Measurements from ENCODE around the gene PRPF31.

GRCh38 chr19:54160854-54161253 lies 45.3 kb downstream of the PRPF31 start:
- TF ChIP-seq YY1 (IDR thresholded peaks at IDR 0.05; ENCODE audit: insufficient read depth, insufficient replicate concordance, low read depth, low read length) (no peak), SIN3A (IDR thresholded peaks at IDR 0.05; ENCODE audit: borderline replicate concordance, low read depth, low read length) (no peak), CBX2 (IDR thresholded peaks at IDR 0.05; ENCODE audit: low read depth, low read length) (no peak), CBX2 (CRISPR knock-in tag; IDR thresholded peaks at IDR 0.05; ENCODE audit: low read depth) (no peak), EZH2 (conservative IDR thresholded peaks at IDR 0.05; ENCODE audit: low read depth, low read length) (no peak), POLR2A (IDR thresholded peaks at IDR 0.05; ENCODE audit: insufficient read depth in 1 of 2, low read depth in 2 of 2, low read length in 2 of 2) (no peak), HDAC2 (CRISPR knock-in tag; IDR thresholded peaks at IDR 0.05) (no peak), TGIF2 (CRISPR knock-in tag; IDR thresholded peaks at IDR 0.05) (no peak), ETS1 (CRISPR knock-in tag; IDR thresholded peaks at IDR 0.05) (no peak)
- TF ChIP-seq, protein P1, sequence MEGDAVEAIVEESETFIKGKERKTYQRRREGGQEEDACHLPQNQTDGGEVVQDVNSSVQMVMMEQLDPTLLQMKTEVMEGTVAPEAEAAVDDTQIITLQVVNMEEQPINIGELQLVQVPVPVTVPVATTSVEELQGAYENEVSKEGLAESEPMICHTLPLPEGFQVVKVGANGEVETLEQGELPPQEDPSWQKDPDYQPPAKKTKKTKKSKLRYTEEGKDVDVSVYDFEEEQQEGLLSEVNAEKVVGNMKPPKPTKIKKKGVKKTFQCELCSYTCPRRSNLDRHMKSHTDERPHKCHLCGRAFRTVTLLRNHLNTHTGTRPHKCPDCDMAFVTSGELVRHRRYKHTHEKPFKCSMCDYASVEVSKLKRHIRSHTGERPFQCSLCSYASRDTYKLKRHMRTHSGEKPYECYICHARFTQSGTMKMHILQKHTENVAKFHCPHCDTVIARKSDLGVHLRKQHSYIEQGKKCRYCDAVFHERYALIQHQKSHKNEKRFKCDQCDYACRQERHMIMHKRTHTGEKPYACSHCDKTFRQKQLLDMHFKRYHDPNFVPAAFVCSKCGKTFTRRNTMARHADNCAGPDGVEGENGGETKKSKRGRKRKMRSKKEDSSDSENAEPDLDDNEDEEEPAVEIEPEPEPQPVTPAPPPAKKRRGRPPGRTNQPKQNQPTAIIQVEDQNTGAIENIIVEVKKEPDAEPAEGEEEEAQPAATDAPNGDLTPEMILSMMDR (CRISPR knock-in tag; IDR thresholded peaks at IDR 0.05): no peak
